H1 (cell line): ENCODE data around the gene USP17L19. TPM values are rescaled to one million over a fixed set of nuclear protein-coding genes. Genes with fewer than 3 reads are reported as not detected.

Source experiments
- polyA plus RNA-seq, 7 experiments: library from polyadenylated mRNA; depleted of rRNA in 3 of 7; stranded (reverse) in 5 of 7; unstranded in 2 of 7; fragments of >200 nt in 5 of 7; fragments of 200-250 nt in 2 of 7; gene quantifications; 1 replicate in 5 of 7; 2 replicates in 1 of 7; 4 replicates in 1 of 7; pipeline versions ENCODE4 v1.2.1 to v1.2.3, GENCODE V29; 2011 to 2013; ENCODE audit warnings: missing spikeins in 2 of 7, mixed read lengths in 2 of 7
- total RNA-seq: library from RNA; stranded (reverse); fragmentation: NEBNext Ultra II Directional; extraction: Animal tissue kit (Norgen Biotek cat#: 25700); gene quantifications from 2 replicates; pipeline ENCODE4 v1.2.1, GENCODE V29; 2021

The USP17L19 gene
- total and polyA plus RNA-seq, 2 of the 8 experiments (the other 6 are each of a cell fraction or from before 2014, with no cell fraction given) = not detected

Other genes with a start within 250 kb of the USP17L19 start
- not detected in 2 replicates for gene FAM90A26, start 83.0 kb upstream of the USP17L19 start, total RNA-seq
- 0.05 TPM in 1 of 2 replicates, not detected in the other for gene FAM90A26, start 83.0 kb upstream of the USP17L19 start, polyA plus RNA-seq (2011; rRNA removed)
- not detected in 2 replicates for gene USP17L10, start 42.7 kb upstream of the USP17L19 start, total RNA-seq
- gene USP17L10, start 42.7 kb upstream of the USP17L19 start, polyA plus RNA-seq (2011; rRNA removed) = not detected in 2 replicates
- not detected in 2 replicates for gene USP17L11, start 38.0 kb upstream of the USP17L19 start, total RNA-seq
- not detected in 2 replicates for gene USP17L11, start 38.0 kb upstream of the USP17L19 start, polyA plus RNA-seq (2011; rRNA removed)
- gene USP17L12, start 33.2 kb upstream of the USP17L19 start, total RNA-seq = not detected in 2 replicates
- gene USP17L12, start 33.2 kb upstream of the USP17L19 start, polyA plus RNA-seq (2011; rRNA removed) = not detected in 2 replicates
- gene USP17L13, start 28.5 kb upstream of the USP17L19 start, total RNA-seq = not detected in 2 replicates
- not detected in 2 replicates for gene USP17L13, start 28.5 kb upstream of the USP17L19 start, polyA plus RNA-seq (2011; rRNA removed)
- gene USP17L15, start 19.0 kb upstream of the USP17L19 start, total RNA-seq = not detected in 2 replicates
- not detected in 2 replicates for gene USP17L15, start 19.0 kb upstream of the USP17L19 start, polyA plus RNA-seq (2011; rRNA removed)
- gene USP17L17, start 9.5 kb upstream of the USP17L19 start, total RNA-seq = not detected in 2 replicates
- gene USP17L17, start 9.5 kb upstream of the USP17L19 start, polyA plus RNA-seq (2011; rRNA removed) = not detected in 2 replicates
- gene USP17L18, start 4.7 kb upstream of the USP17L19 start, total RNA-seq = not detected in 2 replicates
- not detected in 2 replicates for gene USP17L18, start 4.7 kb upstream of the USP17L19 start, polyA plus RNA-seq (2011; rRNA removed)
- not detected in 2 replicates for gene USP17L20, start 4.7 kb downstream of the USP17L19 start, total RNA-seq
- gene USP17L20, start 4.7 kb downstream of the USP17L19 start, polyA plus RNA-seq (2011; rRNA removed) = not detected in 2 replicates
- gene USP17L21, start 9.5 kb downstream of the USP17L19 start, total RNA-seq = not detected in 2 replicates
- gene USP17L21, start 9.5 kb downstream of the USP17L19 start, polyA plus RNA-seq (2011; rRNA removed) = not detected in 2 replicates
- not detected in 2 replicates for gene USP17L22, start 14.2 kb downstream of the USP17L19 start, total RNA-seq
- not detected in 2 replicates for gene USP17L22, start 14.2 kb downstream of the USP17L19 start, polyA plus RNA-seq (2011; rRNA removed)
- not detected in 2 replicates for gene USP17L24, start 71.8 kb downstream of the USP17L19 start, total RNA-seq
- gene USP17L24, start 71.8 kb downstream of the USP17L19 start, polyA plus RNA-seq (2011; rRNA removed) = not detected in 2 replicates
- not detected in 2 replicates for gene USP17L25, start 76.5 kb downstream of the USP17L19 start, total RNA-seq
- not detected in 2 replicates for gene USP17L25, start 76.5 kb downstream of the USP17L19 start, polyA plus RNA-seq (2011; rRNA removed)
- gene USP17L26, start 81.3 kb downstream of the USP17L19 start, total RNA-seq = not detected in 2 replicates
- gene USP17L26, start 81.3 kb downstream of the USP17L19 start, polyA plus RNA-seq (2011; rRNA removed) = not detected in 2 replicates
- gene USP17L5, start 86.0 kb downstream of the USP17L19 start, total RNA-seq = not detected in 2 replicates
- gene USP17L5, start 86.0 kb downstream of the USP17L19 start, polyA plus RNA-seq (2011; rRNA removed) = not detected in 2 replicates
- gene USP17L27, start 90.8 kb downstream of the USP17L19 start, total RNA-seq = not detected in 2 replicates
- gene USP17L27, start 90.8 kb downstream of the USP17L19 start, polyA plus RNA-seq (2011; rRNA removed) = not detected in 2 replicates
- not detected in 2 replicates for gene USP17L28, start 95.5 kb downstream of the USP17L19 start, total RNA-seq
- gene USP17L28, start 95.5 kb downstream of the USP17L19 start, polyA plus RNA-seq (2011; rRNA removed) = not detected in 2 replicates
- gene USP17L29, start 100.3 kb downstream of the USP17L19 start, total RNA-seq = not detected in 2 replicates
- gene USP17L29, start 100.3 kb downstream of the USP17L19 start, polyA plus RNA-seq (2011; rRNA removed) = not detected in 2 replicates
- gene USP17L30, start 109.8 kb downstream of the USP17L19 start, total RNA-seq = not detected in 2 replicates
- gene USP17L30, start 109.8 kb downstream of the USP17L19 start, polyA plus RNA-seq (2011; rRNA removed) = not detected in 2 replicates
- gene DEFB131A, start 191.0 kb downstream of the USP17L19 start, total RNA-seq = not detected in 2 replicates
- not detected in 2 replicates for gene DEFB131A, start 191.0 kb downstream of the USP17L19 start, polyA plus RNA-seq (2011; rRNA removed)